Natural killer cell treated with Interleukin-12 subunit alpha and Interleukin-12 subunit beta and Interleukin-15 and Interleukin-18, amount 100 ng/mL, for 72 hours (primary cell): ENCODE results near the gene CHCHD2. TPM values are rescaled to one million over a fixed set of nuclear protein-coding genes. Genes with fewer than 3 reads are reported as not detected.
A peak's percentile ranks its signal among the peaks of the same experiment; 100 is the strongest.
"Not testable (repeated sequence)": the region's sequence is repeated elsewhere in the genome, so short reads cannot be mapped to it uniquely, and the experiment has no call there.

ENCODE experiments used
- ATAC-seq, 2 donors: fragments of 150-1000 bp; cut with Tn5 transposase in 1 of 2; sonication (Bioruptor Pico), chemical (Tn5 transposase) in 1 of 2; 2 replicates each; pipeline ENCODE4 v1.10.0; 2021
- DNase-seq: peaks from one replicate; pipeline ENCODE4 v3.0.0; 2022; ENCODE audit warnings: low spot score
- H3K27ac Mint-ChIP-seq, 2 donors: 1 replicate in 1 of 2; 2 replicates in 1 of 2; pipeline ENCODE4 v1.8.0; 2022; ENCODE audit warnings: mixed read lengths in 2 of 2, mild to moderate bottlenecking in 1 of 2, moderate library complexity in 1 of 2
- H3K27me3 Mint-ChIP-seq, 2 donors: 1 replicate in 1 of 2; 2 replicates in 1 of 2; pipeline ENCODE4 v1.8.0; 2022; ENCODE audit warnings: mixed read lengths in 2 of 2
- H3K36me3 Mint-ChIP-seq: one replicate; pipeline ENCODE4 v1.8.0; 2022; ENCODE audit warnings: mixed read lengths
- H3K4me1 Mint-ChIP-seq, 2 donors: 1 replicate in 1 of 2; 2 replicates in 1 of 2; pipeline ENCODE4 v1.8.0; 2022; ENCODE audit warnings: low read depth in 2 of 2, mixed read lengths in 2 of 2, mild to moderate bottlenecking in 1 of 2
- H3K4me3 Mint-ChIP-seq: one replicate; pipeline ENCODE4 v1.8.0; 2022; ENCODE audit warnings: mixed read lengths
- H3K9me3 Mint-ChIP-seq: 2 replicates; pipeline ENCODE4 v1.8.0; 2022; ENCODE audit warnings: mixed read lengths
- total RNA-seq, 2 donors: library from RNA; stranded (reverse); gene quantifications; one replicate each; pipeline ENCODE4 v1.2.3, GENCODE V29; 2022

The CHCHD2 gene
- total RNA-seq, 2 donors from 2014 or later = 419 to 616 TPM

DNA sequence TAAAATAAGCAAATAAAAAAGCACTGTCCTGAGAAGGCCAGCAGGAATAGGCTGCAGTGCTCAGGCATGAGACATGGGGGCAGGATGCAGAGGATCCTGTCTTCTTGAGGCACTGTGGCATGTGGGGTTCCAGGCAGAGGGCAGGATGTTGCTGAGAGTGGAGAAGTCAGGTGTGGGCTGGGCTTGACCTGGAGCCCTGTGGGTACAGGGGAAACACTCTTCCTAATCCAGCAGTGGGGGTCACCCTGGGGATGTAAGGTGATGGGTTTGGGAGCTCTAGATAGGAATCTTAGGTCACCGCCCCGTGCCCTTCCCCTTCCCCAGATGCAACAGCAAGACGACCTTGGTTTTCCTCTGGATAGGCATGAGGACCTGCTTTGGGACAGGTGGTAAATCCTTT lies 28.6 kb downstream of the CHCHD2 start:
- H3K9me3 Mint-ChIP-seq = no peaks in the 10 kb centered on the region
- H3K4me3 Mint-ChIP-seq = no peak overlapping the region
- DNase-seq = no peak
- ATAC-seq = no peak
- no peaks in the 10 kb centered on the region for H3K27me3 Mint-ChIP-seq
- H3K36me3 Mint-ChIP-seq = peaks cover 5% of the 10 kb centered on the region
- no peak overlapping the region for H3K27ac Mint-ChIP-seq
- H3K4me1 Mint-ChIP-seq = peaks cover 6 to 10% of the 10 kb centered on the region in 2 donors

DNA sequence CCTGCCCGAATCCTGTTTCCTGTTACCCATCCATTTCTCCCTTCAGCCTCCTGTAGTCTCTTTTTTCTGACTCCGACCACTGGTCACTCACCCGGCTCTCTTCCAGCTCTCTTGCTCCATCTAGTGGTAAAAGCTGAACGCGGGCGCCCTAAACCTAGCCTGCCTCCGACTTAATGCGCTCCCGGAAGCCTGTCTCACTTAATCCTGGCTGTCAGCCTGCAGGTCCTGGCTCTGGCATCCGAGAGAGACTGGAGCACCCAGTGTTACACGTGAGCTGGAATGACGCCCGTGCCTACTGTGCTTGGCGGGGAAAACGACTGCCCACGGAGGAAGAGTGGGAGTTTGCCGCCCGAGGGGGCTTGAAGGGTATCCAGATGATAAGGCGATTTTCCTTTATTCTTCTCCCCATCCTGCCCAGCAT lies 31.9 kb downstream of the CHCHD2 start:
- H3K36me3 Mint-ChIP-seq = peaks cover 10% of the 10 kb centered on the region
- H3K27me3 Mint-ChIP-seq = no peaks in the 10 kb centered on the region
- H3K27ac Mint-ChIP-seq = peak overlapping the region in 1 of 2 donors; percentile 6
- ATAC-seq = peak; percentile 84 to 90
- no peaks in the 10 kb centered on the region for H3K9me3 Mint-ChIP-seq
- peaks cover 6 to 8% of the 10 kb centered on the region in 2 donors for H3K4me1 Mint-ChIP-seq
- DNase-seq = peak; percentile 83
- H3K4me3 Mint-ChIP-seq = no peak overlapping the region

DNA sequence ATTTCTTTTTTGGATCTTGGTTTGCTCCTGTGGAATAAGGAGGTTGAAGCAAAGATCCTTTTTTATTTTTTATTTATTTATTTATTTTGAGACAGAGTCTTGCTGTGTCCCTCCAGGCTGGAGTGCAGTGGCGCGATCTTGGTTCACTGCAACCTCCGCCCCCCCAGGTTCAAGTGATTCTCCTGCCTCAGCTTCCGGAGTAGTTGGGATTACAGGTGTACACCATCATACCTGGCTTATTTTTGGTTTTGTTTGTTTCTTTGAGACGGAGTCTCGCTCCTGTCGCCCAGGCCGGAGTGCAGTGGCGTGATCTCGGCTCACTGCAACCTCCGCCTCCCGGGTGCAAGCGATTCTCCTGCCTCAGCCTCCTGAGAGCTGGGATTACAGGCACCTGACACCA lies 39.9 kb downstream of the CHCHD2 start:
- H3K27me3 Mint-ChIP-seq, ATAC-seq, H3K9me3 Mint-ChIP-seq, DNase-seq, H3K27ac Mint-ChIP-seq, H3K4me3 Mint-ChIP-seq: not testable (repeated sequence)
- H3K4me1 Mint-ChIP-seq = peaks cover 25 to 29% of the 10 kb centered on the region in 2 donors
- H3K36me3 Mint-ChIP-seq = peaks cover 32% of the 10 kb centered on the region

DNA sequence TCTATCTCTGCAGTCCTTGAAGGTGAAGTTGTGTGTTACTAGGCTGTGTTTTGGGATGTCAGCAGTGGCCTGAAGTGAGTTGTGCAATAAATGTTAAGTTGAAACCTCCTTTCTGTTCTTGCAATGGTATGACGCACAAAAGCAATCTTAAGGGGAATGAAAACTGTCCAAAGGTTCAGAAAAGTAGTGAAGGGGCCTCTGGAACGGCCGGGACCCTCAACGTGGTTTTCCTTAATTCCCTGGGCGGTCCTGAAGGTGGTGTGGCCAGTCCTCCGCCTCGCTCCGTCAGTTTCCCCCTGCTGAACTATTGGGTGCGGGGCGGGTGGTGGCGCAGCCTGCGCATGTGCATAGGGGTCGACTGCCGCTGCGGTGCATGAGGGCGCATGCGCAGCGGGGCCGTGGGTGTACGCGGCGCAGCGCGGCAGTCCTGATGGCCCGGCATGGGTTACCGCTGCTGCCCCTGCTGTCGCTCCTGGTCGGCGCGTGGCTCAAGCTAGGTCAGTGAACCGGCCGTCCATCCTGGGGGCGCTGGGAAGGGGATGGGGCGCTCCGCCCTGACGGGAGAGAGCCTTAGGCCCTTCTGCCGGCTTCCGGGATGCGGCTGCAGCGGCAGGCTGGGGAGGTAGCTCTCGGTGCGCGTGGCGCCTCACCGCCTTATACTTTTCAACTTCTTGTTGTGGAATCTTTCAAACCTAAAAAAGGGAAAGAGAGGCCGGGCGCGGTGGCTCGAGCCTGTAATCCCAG lies 42.2 kb downstream of the CHCHD2 start, which contains the start of gene SUMF2:
Gene SUMF2, plus strand, starts transcription at position 405 of the 744 bp plus-strand sequence. Its CDS starts 26 bp downstream, at position 431.
- peak within 1 kb of the TSS; percentile 91 for H3K4me3 Mint-ChIP-seq
- H3K4me1 Mint-ChIP-seq = peaks cover 25 to 29% of the 10 kb centered on the region in 2 donors
- DNase-seq = peak; percentile 94
- H3K27me3 Mint-ChIP-seq = no peaks in the 10 kb centered on the region
- peaks cover 34% of the 10 kb centered on the region for H3K36me3 Mint-ChIP-seq
- peak; percentile 95 to 96 for ATAC-seq
- peak within 1 kb of the TSS; percentile 92 to 98 for H3K27ac Mint-ChIP-seq
- H3K9me3 Mint-ChIP-seq = no peaks in the 10 kb centered on the region

DNA sequence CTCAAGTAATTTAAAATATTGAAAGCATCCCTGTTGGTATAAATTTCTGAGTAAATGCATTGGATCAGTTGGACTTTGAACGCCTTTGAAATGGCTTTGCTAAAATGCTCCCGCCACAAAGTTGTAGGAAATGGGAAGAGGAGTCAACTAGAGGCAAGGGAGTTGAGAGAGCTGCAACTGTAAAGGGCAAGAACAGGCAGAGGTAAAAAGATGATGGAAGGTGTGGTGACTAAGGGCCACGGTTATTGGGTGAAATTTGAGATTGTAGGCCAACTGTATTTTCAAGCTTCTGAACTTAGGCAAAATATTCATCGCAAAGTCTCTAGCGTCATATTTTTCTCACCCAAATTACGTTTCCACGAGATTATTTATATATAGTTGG lies 42.8 kb downstream of the CHCHD2 start:
- no peak for ATAC-seq
- Mint-ChIP-seq H3K4me3 (peak overlapping the region; percentile 91), H3K27me3 (no peaks in the 10 kb centered on the region), H3K27ac (peak overlapping the region; percentile 92 to 98), H3K9me3 (no peaks in the 10 kb centered on the region), H3K36me3 (peaks cover 33% of the 10 kb centered on the region), H3K4me1 (peaks cover 25 to 27% of the 10 kb centered on the region in 2 donors)
- no peak for DNase-seq

DNA sequence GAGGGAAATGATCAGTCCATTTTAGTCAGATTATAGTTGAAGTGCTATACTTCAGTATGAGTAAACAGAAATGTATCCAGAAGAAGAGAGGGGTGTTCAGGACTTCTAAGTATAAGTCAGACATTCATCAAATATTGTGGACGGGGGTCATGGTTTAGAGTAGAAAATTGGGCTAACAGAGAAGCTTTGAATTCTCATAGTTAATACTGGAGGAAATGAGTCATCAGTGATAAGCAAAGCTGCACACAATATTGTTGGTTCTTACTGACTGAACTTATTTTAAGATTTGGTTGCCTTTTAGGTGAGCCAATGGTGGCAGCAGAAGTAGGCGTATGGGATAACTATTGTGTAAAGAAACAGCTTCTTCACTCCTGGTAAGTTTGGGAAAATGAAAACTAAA lies 43.9 kb downstream of the CHCHD2 start:
- ATAC-seq (no peak), DNase-seq (no peak)
- Mint-ChIP-seq H3K4me3 (peak overlapping the region; percentile 91), H3K27me3 (no peaks in the 10 kb centered on the region), H3K9me3 (no peaks in the 10 kb centered on the region), H3K27ac (peak overlapping the region; percentile 92 to 98), H3K4me1 (peaks cover 27 to 30% of the 10 kb centered on the region in 2 donors), H3K36me3 (peaks cover 41% of the 10 kb centered on the region)

DNA sequence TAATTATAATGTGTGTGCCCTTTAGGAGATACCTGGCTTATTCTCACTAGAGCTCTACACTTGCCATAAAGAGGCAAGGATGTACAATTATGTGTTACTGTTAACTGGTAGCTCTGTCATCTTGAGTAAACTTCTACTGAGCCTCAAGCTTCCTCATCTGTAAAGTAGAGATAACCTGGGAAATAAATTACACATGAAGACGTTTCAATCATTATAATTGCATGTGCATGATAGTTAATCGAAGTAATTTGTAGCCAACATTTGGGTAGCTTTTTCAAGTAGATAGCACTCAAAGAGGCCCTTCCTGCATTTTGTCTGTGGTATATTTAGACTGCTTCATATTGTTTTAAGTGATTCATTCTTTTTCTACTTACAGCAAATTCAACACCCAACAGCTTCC lies 52.3 kb downstream of the CHCHD2 start:
- H3K27me3 Mint-ChIP-seq = no peaks in the 10 kb centered on the region
- peak overlapping the region; percentile 89 for H3K4me3 Mint-ChIP-seq
- peaks cover 40% of the 10 kb centered on the region for H3K36me3 Mint-ChIP-seq
- DNase-seq = no peak
- peak overlapping the region; percentile 74 to 87 for H3K27ac Mint-ChIP-seq
- H3K4me1 Mint-ChIP-seq = peaks cover 20 to 35% of the 10 kb centered on the region in 2 donors
- ATAC-seq = no peak
- no peaks in the 10 kb centered on the region for H3K9me3 Mint-ChIP-seq

DNA sequence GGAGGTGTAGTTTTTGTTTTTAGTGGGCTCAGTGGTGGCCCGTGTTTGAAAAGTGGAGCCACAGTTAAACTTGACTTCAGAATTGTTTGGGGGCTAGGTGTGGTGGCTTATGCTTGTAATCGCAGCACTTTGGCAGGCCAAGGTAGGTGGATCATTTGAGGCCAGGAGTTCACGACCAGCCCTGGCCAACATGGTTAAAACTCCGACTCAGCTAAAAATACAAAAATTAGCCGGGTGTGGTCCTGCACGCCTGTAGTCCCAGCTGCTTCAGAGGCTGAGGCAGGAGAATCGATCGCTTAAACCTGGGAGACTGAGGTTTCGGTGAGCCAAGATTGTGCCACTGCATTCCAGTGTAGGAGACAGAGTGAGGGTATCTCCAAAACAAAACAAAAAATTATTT lies 52.9 kb downstream of the CHCHD2 start:
- H3K4me1 Mint-ChIP-seq = peaks cover 20 to 35% of the 10 kb centered on the region in 2 donors
- ATAC-seq (no peak), DNase-seq (no peak)
- peak overlapping the region; percentile 74 to 87 for H3K27ac Mint-ChIP-seq
- peak overlapping the region; percentile 89 for H3K4me3 Mint-ChIP-seq
- H3K36me3 Mint-ChIP-seq = peaks cover 38% of the 10 kb centered on the region
- no peaks in the 10 kb centered on the region for H3K9me3 Mint-ChIP-seq
- no peaks in the 10 kb centered on the region for H3K27me3 Mint-ChIP-seq

Other genes with a start within 250 kb of the CHCHD2 start
- not detected for gene SEPTIN14, start 243.7 kb downstream of the CHCHD2 start, total RNA-seq
- 1 to 10 TPM; 1.4 to 3.6 TPM for gene ZNF713, start 219.0 kb downstream of the CHCHD2 start, total RNA-seq
- gene MRPS17, start 154.6 kb downstream of the CHCHD2 start, total RNA-seq = 10 to 100 TPM; 20.9 to 28.7 TPM
- 10 to 100 TPM; 22.1 to 29.0 TPM for gene NIPSNAP2, start 141.9 kb downstream of the CHCHD2 start, total RNA-seq
- 10 to 100 TPM in 1 of 2 donors, 1 to 10 TPM in 1; 9.3 to 28.8 TPM for gene PSPH, start 55.0 kb downstream of the CHCHD2 start, total RNA-seq
- 100 to 1,000 TPM; 188 to 277 TPM for gene CCT6A, start 54.7 kb downstream of the CHCHD2 start, total RNA-seq
- 100 to 1,000 TPM; 101 to 117 TPM for gene SUMF2, start 42.2 kb downstream of the CHCHD2 start, total RNA-seq
- 1 to 10 TPM; 1.6 to 6.2 TPM for gene PHKG1, start 13.5 kb downstream of the CHCHD2 start, total RNA-seq
- not detected for gene NUPR2, start 9.9 kb upstream of the CHCHD2 start, total RNA-seq